ENCODE measurements around the gene XNDC1N. TPM values are rescaled to one million over a fixed set of nuclear protein-coding genes. Genes with fewer than 3 reads are reported as not detected.

Gene XNDC1N
- total and polyA plus RNA-seq, 2 of the 13 experiments (the other 11 are each of a cell fraction or from before 2014, with no cell fraction given): 3.4 to 7.5 TPM

DNA sequence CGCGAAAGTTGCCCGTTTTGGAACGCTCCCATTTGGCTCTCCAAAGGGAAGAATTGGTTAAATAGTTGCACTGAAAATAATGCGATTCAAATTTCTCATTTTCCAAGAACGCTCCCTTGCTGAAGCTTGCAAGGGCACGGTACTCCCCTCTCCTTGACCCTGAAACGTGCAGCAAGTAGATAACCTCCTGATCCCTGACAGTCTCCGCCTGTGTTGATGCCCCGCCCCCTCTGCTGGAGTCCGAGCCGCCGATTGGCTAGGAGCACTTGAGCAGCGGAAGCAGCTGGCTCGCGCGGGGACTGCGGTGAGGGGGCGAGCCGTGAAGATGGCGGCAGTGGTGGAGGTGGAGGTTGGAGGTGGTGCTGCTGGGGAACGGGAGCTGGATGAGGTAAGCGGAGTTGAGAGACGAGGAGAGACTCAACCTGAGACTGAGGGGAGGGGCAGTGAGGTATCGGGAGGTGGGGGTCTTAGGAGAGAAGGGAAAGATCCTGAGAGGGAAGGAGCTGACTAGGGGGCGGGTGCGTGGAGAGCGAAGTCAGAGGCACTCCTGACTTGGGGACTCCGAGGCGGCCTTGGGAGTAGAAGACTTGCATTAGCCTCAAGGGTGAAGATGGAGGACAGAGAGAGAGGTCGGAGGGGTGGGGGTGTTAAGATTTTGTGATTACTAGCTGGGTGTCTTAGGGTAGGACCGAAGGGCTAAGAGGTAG, 496 bp upstream of the XNDC1N start, which contains the start of gene RNF121 (continued):
- TF ChIP-seq ZNF510 (CRISPR knock-in tag; IDR thresholded peaks at IDR 0.05; ENCODE audit: low read depth) (no peak), KLF6 (CRISPR knock-in tag; IDR thresholded peaks at IDR 0.05) (no peak), HNRNPUL1 (IDR thresholded peaks at IDR 0.05; ENCODE audit: low read depth, low read length) (no peak), ZNF282 (IDR thresholded peaks at IDR 0.05; ENCODE audit: partially characterized antibody) (no peak), ELF3 (CRISPR knock-in tag; IDR thresholded peaks at IDR 0.05) (no peak; the same call in 1 of the 2 replicates), ETV5 (CRISPR knock-in tag; IDR thresholded peaks at IDR 0.05; ENCODE audit: borderline replicate concordance) (peak; percentile 76), RFXAP (CRISPR knock-in tag; IDR thresholded peaks at IDR 0.05; ENCODE audit: borderline replicate concordance) (no peak), MAFG (CRISPR knock-in tag; IDR thresholded peaks at IDR 0.05) (no peak), THYN1 (CRISPR knock-in tag; IDR thresholded peaks at IDR 0.05; ENCODE audit: borderline replicate concordance, low read depth) (no peak), CC2D1A (CRISPR knock-in tag; IDR thresholded peaks at IDR 0.05) (no peak), ZNF513 (CRISPR knock-in tag; conservative IDR thresholded peaks at IDR 0.05) (no peak), PTBP1 (IDR thresholded peaks at IDR 0.05; ENCODE audit: low read depth, low read length, poor library complexity, severe bottlenecking) (no peak), IRF9 (CRISPR knock-in tag; IDR thresholded peaks at IDR 0.05; ENCODE audit: borderline replicate concordance) (no peak), ZNF235 (CRISPR knock-in tag; IDR thresholded peaks at IDR 0.05; ENCODE audit: borderline replicate concordance) (no peak), MEIS2 (CRISPR knock-in tag; IDR thresholded peaks at IDR 0.05) (no peak; the same call in 1 of the 2 replicates), ZFY (CRISPR knock-in tag; IDR thresholded peaks at IDR 0.05) (no peak), ZNF121 (CRISPR knock-in tag; IDR thresholded peaks at IDR 0.05) (no peak), ZC3H13 (CRISPR knock-in tag; IDR thresholded peaks at IDR 0.05) (peak; percentile 22; the same call in 1 of the 2 replicates), ZNF816 (CRISPR knock-in tag; IDR thresholded peaks at IDR 0.05; ENCODE audit: borderline replicate concordance) (no peak)
- TF ChIP-seq, protein P1, sequence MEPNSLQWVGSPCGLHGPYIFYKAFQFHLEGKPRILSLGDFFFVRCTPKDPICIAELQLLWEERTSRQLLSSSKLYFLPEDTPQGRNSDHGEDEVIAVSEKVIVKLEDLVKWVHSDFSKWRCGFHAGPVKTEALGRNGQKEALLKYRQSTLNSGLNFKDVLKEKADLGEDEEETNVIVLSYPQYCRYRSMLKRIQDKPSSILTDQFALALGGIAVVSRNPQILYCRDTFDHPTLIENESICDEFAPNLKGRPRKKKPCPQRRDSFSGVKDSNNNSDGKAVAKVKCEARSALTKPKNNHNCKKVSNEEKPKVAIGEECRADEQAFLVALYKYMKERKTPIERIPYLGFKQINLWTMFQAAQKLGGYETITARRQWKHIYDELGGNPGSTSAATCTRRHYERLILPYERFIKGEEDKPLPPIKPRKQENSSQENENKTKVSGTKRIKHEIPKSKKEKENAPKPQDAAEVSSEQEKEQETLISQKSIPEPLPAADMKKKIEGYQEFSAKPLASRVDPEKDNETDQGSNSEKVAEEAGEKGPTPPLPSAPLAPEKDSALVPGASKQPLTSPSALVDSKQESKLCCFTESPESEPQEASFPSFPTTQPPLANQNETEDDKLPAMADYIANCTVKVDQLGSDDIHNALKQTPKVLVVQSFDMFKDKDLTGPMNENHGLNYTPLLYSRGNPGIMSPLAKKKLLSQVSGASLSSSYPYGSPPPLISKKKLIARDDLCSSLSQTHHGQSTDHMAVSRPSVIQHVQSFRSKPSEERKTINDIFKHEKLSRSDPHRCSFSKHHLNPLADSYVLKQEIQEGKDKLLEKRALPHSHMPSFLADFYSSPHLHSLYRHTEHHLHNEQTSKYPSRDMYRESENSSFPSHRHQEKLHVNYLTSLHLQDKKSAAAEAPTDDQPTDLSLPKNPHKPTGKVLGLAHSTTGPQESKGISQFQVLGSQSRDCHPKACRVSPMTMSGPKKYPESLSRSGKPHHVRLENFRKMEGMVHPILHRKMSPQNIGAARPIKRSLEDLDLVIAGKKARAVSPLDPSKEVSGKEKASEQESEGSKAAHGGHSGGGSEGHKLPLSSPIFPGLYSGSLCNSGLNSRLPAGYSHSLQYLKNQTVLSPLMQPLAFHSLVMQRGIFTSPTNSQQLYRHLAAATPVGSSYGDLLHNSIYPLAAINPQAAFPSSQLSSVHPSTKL (CRISPR knock-in tag; IDR thresholded peaks at IDR 0.05): peak; percentile 59; the same call in 1 of the 2 replicates
- TF ChIP-seq, protein P2, sequence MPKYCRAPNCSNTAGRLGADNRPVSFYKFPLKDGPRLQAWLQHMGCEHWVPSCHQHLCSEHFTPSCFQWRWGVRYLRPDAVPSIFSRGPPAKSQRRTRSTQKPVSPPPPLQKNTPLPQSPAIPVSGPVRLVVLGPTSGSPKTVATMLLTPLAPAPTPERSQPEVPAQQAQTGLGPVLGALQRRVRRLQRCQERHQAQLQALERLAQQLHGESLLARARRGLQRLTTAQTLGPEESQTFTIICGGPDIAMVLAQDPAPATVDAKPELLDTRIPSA (CRISPR knock-in tag; IDR thresholded peaks at IDR 0.05; ENCODE audit: borderline replicate concordance): no peak
- TF ChIP-seq, protein P3, sequence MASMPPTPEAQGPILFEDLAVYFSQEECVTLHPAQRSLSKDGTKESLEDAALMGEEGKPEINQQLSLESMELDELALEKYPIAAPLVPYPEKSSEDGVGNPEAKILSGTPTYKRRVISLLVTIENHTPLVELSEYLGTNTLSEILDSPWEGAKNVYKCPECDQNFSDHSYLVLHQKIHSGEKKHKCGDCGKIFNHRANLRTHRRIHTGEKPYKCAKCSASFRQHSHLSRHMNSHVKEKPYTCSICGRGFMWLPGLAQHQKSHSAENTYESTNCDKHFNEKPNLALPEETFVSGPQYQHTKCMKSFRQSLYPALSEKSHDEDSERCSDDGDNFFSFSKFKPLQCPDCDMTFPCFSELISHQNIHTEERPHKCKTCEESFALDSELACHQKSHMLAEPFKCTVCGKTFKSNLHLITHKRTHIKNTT (CRISPR knock-in tag; IDR thresholded peaks at IDR 0.05): no peak
